Epithelial cell of proximal tubule (primary cell): ENCODE results near the gene FUT7. TPM values are rescaled to one million over a fixed set of nuclear protein-coding genes. Genes with fewer than 3 reads are reported as not detected.

Source experiments
- DNase-seq: peaks from one replicate; pipeline ENCODE4 v3.0.0-alpha.2; 2011; ENCODE audit warnings: low read depth
- H3K4me3 ChIP-seq: 2 replicates; pipeline ENCODE4 v1.5.1; 2011; ENCODE audit warnings: low read depth, mild to moderate bottlenecking, low read length
- total RNA-seq: library from RNA; depleted of rRNA; stranded (reverse); fragments of >200 nt; gene quantifications from 2 replicates; pipeline ENCODE4 v1.2.3, GENCODE V29; 2015
- TF ChIP-seq, protein P1 (sequence below): conservative IDR thresholded peaks from 2 replicates; pipeline ENCODE4 v1.5.1; 2012; ENCODE audit warnings: low read depth, mild to moderate bottlenecking, low read length

The FUT7 gene
- total RNA-seq, 1 donor from 2014 or later: not detected

GRCh38 chr9:137029058-137029936, 2.6 kb downstream of the FUT7 start:
- peak overlapping the region; percentile 75 for H3K4me3 ChIP-seq
- TF ChIP-seq, protein P1, sequence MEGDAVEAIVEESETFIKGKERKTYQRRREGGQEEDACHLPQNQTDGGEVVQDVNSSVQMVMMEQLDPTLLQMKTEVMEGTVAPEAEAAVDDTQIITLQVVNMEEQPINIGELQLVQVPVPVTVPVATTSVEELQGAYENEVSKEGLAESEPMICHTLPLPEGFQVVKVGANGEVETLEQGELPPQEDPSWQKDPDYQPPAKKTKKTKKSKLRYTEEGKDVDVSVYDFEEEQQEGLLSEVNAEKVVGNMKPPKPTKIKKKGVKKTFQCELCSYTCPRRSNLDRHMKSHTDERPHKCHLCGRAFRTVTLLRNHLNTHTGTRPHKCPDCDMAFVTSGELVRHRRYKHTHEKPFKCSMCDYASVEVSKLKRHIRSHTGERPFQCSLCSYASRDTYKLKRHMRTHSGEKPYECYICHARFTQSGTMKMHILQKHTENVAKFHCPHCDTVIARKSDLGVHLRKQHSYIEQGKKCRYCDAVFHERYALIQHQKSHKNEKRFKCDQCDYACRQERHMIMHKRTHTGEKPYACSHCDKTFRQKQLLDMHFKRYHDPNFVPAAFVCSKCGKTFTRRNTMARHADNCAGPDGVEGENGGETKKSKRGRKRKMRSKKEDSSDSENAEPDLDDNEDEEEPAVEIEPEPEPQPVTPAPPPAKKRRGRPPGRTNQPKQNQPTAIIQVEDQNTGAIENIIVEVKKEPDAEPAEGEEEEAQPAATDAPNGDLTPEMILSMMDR: peak; percentile 92
- no peak for DNase-seq

DNA sequence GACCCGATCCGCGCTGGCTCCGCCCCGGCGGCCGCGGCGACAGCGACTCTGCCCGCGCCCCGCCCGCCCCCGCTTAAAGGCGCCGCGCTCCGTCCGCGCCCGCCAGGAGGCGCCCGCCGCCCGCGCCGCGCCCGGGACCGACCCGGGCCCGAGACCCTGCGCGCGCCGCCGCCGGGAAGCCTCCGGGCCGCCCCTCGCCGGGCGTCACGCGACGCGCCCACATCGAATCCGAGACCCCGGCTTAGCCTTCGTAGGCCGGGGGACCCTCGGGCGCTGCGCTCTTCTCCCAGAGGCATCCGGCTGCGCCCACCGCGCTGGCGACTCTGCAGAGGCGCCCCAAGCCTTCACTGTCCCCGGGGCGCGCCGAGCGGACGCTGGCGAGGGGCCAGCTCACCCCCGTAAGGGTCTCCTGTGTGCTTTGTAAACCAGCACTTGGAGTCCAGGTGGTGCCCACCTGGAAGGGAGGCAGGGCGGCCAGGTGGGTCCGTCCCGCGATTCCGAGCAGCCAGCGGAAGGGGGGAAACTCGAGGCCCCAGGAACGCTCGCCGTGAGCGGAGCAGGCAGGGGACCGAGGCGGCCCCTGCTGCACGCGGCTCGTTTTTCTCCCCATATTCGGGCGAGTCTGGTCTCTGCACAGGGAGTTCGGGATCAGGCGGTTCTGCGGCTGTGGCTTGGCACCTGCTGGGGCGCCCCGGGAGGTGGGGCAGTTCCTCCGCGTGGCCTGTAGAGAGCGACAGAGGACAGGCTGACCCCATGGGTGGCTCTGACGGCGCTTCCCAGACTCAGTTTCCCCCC, 3.4 kb downstream of the FUT7 start:
- peak overlapping the region; percentile 75 for H3K4me3 ChIP-seq
- DNase-seq: no peak
- TF ChIP-seq, protein P1: peak; percentile 53

DNA sequence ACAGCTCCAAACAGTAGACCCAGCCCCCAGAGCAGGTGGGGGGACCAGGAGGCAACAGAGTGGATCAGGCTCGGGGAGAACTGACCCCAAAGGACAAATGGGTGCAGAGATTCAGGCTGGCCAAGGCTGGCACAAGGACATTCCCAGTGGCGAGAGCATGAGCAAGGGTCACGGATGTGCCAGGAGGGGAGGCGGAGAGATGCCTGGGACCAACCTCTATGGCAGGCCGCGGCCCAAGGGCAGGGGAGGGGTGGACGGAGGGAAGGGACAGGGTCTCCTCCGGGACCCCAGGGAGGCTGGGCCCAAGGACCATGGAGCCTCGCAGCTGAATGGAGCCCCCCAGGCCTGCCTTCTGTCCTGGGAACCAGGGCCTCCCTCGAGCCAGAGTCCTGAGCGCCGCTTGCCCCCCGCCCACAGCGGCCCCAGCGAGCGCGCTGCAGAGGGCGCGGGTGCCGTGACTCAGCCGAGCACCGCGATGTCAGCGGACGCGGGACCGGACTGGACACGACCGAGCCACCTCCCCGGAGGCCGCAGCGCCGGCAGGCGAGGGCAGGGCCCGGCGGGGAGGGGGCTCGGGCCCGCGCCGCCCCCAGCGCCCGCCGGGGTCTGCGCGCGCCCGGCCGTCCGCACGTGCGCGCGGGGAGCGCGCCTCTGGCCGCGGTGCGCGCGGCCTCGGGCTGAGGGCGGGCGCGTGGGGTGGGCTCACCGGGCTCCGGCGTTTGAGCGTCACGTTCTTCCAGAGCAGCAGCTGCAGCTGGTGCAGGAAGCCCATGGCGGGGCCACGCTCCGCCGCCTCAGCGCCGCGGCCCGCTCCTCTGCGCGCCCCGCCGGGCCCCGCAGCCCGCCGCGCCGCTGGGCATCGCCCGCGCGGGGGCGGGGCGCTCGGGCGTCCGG, 4.3 kb downstream of the FUT7 start, which contains the start of gene ABCA2:
Gene ABCA2 (minus strand): TSS at position 869 of the 894 bp plus-strand sequence. CDS start 97 bp downstream, at position 772.
- no peak for DNase-seq
- TF ChIP-seq, protein P1: no peak
- peak within 1 kb of the TSS; percentile 75 for H3K4me3 ChIP-seq

DNA sequence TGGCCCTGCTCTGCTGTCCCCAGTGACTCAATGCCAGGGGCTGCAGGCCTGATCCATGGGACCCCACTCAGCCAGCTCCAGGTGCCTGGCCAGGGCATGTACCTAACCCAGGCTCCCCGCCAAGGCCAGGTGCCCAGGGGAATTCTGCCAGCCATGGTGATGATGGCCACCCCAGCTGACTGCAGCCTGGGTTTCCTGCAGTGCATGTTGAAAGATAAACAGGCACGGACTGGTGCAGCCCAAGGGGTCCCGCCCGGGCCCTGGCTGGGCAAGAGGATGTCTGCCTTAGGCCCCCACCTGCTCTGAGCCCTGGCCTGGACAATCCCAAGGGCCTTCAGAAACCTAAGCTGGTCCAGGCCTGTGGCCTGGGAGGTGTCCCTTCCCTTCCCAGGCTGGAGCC, 5.1 kb downstream of the FUT7 start:
- TF ChIP-seq, protein P1: no peak

DNA sequence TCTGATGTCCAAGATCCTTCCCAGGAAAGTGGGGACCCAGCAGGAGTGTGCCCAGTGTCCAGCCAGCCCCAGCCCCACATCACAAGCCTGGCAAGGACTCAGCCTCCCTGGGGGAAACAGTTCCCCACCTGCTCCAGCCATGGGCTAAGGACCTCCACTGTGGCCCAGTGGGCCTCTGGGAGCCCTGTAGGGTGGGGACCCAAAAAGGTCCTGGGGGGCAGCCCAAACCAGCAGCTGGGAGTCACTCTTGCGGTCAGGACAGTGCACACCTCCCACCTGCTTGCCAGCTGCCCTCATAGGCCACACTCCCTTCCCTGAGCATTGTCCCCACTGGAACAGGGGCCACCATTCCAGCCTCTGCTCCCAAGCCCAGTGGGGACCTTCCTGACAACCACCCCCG, 5.5 kb downstream of the FUT7 start:
- TF ChIP-seq, protein P1: no peak
- DNase-seq: no peak
- no peak overlapping the region for H3K4me3 ChIP-seq

More for the DNA sequence above, 5.1 kb downstream of the FUT7 start:
- peak overlapping the region; percentile 56 for H3K4me3 ChIP-seq
- no peak for DNase-seq

GRCh38 chr9:137025517-137025966, 6.3 kb downstream of the FUT7 start:
- no peak for DNase-seq
- TF ChIP-seq, protein P1: no peak
- H3K4me3 ChIP-seq: no peak overlapping the region
